Esophagus squamous epithelium (tissue), 5 donors: ENCODE results near the gene HS3ST2. TPM values are rescaled to one million over a fixed set of nuclear protein-coding genes. Genes with fewer than 3 reads are reported as not detected.

ENCODE experiments used
- DNase-seq: peaks from one replicate; lab custom pipeline; 2025; lab: John Stamatoyannopoulos, UW
- H3K27ac ChIP-seq, 4 donors: fragments of 200-600 bp; sonication (generic); one replicate each; pipeline ENCODE4 v1.5.1; 2016 to 2019; ENCODE audit warnings: mild to moderate bottlenecking in 1 of 4
- H3K27me3 ChIP-seq, 4 donors: fragments of 200-600 bp; sonication (generic); 1 replicate in 3 of 4; 2 replicates in 1 of 4; pipeline versions ENCODE4 v1.5.1 to v1.6.0; 2017 to 2021; ENCODE audit warnings: antibody characterized with exemption in 1 of 4
- H3K36me3 ChIP-seq, 3 donors: fragments of 200-600 bp; sonication (generic); one replicate each; pipeline ENCODE4 v1.5.1; 2016 to 2019
- H3K4me1 ChIP-seq, 3 donors: fragments of 200-600 bp; sonication (generic); one replicate each; pipeline ENCODE4 v1.5.1; 2017 to 2019
- H3K4me3 ChIP-seq, 4 donors: fragments of 200-600 bp; sonication (generic); 1 replicate in 3 of 4; 2 replicates in 1 of 4; pipeline ENCODE4 v1.5.1; 2016 to 2019; ENCODE audit warnings: mild to moderate bottlenecking in 2 of 4, moderate library complexity in 1 of 4
- H3K9me3 ChIP-seq, 3 donors: fragments of 200-600 bp; sonication (generic); one replicate each; pipeline ENCODE4 v1.5.1; 2016 to 2019
- POLR2A ChIP-seq, 4 donors: fragments of 450-650 bp; IDR thresholded peaks; one replicate each; pipeline ENCODE4 v1.6.1; 2017; ENCODE audit warnings: antibody characterized with exemption in 4 of 4, mild to moderate bottlenecking in 4 of 4, moderate library complexity in 3 of 4
- WGBS, 2 donors: methylation state at CpG; one replicate each; pipeline ENCODE4 v1.1.5; 2018; 5-methylcytosine and 5-hydroxymethylcytosine counted together
- intact Hi-C: fragments of 100-400 bp; cut with DNase I; formaldehyde crosslinking; loops from one replicate; pipeline ENCODE4 v1.15.0; 2022
- total RNA-seq, 4 donors: library from RNA; depleted of rRNA; stranded (reverse); fragments of >200 nt; gene quantifications; one replicate each; pipeline ENCODE4 v1.1.0, GENCODE V29; 2016
- TF ChIP-seq, protein P1 (sequence below), 6 experiments: fragments of 450-650 bp in 4 of 6; fragments of 200-600 bp in 2 of 6; sonication (generic) in 2 of 6; IDR thresholded peaks; one replicate each; pipeline ENCODE4 v1.5.1; 2016 to 2019; ENCODE audit warnings: antibody characterized with exemption in 6 of 6, mild to moderate bottlenecking in 4 of 6, moderate library complexity in 4 of 6
- donor health status: DM: yes; HTN: yes; CAD: no.

HS3ST2 gene
- total RNA-seq, 4 donors from 2014 or later, result 0.12 to 0.76 (median 0.30) TPM; not detected in 1

DNA sequence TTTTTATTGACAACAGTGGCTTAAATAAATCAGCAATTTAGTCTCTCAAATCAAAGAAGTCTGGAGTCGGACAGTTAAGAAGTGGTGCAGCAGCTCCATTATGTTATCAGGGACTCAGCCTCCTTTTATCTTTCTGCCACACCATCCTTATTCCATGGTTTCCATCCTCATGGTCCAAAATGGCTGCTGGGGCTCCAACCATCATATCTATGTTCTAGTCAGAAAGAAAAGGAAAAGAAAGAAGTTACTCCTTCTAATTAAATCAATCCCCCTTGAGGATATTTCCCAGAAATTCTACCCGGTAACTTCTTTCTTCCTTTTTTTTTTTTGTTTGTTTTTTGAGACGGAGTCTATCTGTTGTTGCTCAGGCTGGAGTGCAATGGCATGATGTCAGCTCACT, 109.5 kb downstream of the HS3ST2 start:
- Histone ChIP-seq H3K4me1 (no peaks in the 10 kb centered on the region), H3K27me3 (peaks cover 0 to 20% (median 0%) of the 10 kb centered on the region in 4 donors), H3K9me3 (no peaks in the 10 kb centered on the region), H3K4me3 (no peak overlapping the region), H3K36me3 (no peaks in the 10 kb centered on the region), H3K27ac (no peak overlapping the region)
- TF ChIP-seq, protein P1, sequence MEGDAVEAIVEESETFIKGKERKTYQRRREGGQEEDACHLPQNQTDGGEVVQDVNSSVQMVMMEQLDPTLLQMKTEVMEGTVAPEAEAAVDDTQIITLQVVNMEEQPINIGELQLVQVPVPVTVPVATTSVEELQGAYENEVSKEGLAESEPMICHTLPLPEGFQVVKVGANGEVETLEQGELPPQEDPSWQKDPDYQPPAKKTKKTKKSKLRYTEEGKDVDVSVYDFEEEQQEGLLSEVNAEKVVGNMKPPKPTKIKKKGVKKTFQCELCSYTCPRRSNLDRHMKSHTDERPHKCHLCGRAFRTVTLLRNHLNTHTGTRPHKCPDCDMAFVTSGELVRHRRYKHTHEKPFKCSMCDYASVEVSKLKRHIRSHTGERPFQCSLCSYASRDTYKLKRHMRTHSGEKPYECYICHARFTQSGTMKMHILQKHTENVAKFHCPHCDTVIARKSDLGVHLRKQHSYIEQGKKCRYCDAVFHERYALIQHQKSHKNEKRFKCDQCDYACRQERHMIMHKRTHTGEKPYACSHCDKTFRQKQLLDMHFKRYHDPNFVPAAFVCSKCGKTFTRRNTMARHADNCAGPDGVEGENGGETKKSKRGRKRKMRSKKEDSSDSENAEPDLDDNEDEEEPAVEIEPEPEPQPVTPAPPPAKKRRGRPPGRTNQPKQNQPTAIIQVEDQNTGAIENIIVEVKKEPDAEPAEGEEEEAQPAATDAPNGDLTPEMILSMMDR (IDR thresholded peaks at IDR 0.05), result no peak
- no peak for TF ChIP-seq POLR2A (IDR thresholded peaks at IDR 0.05)
- DNase-seq, result no peak
- intact Hi-C loops, result no loop called here
- WGBS, 2 donors, result 71 to 89% methylated on average over 3 of the region's 3 CpGs

DNA sequence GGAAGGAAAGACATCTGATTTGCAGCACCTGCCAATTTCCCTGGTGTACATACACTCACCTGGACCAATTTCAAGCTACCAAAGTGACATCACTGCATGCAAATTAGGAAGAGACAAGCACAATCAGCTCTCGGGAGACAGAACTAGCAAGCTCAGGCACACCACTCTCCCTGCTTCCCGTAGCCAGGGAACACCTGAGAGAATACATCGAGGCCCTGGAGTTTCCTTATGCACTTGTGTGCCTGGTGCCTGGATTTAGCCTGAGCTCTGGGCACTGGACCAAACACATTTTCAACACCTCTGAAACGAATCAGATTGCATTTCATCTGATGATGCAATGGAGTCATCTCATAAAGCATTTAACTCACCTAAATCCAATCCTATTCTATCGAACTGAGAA, 110.5 kb downstream of the HS3ST2 start:
- Histone ChIP-seq H3K36me3 (no peaks in the 10 kb centered on the region), H3K4me1 (no peaks in the 10 kb centered on the region), H3K27ac (no peak overlapping the region), H3K27me3 (peaks cover 0 to 25% (median 0%) of the 10 kb centered on the region in 4 donors), H3K9me3 (no peaks in the 10 kb centered on the region), H3K4me3 (no peak overlapping the region)
- DNase-seq, result no peak
- 34 to 36% methylated on average over 5 of the region's 5 CpGs for WGBS, 2 donors
- intact Hi-C loops, result no loop called here
- TF ChIP-seq, protein P1 (IDR thresholded peaks at IDR 0.05), result no peak
- TF ChIP-seq POLR2A (IDR thresholded peaks at IDR 0.05), result no peak

DNA sequence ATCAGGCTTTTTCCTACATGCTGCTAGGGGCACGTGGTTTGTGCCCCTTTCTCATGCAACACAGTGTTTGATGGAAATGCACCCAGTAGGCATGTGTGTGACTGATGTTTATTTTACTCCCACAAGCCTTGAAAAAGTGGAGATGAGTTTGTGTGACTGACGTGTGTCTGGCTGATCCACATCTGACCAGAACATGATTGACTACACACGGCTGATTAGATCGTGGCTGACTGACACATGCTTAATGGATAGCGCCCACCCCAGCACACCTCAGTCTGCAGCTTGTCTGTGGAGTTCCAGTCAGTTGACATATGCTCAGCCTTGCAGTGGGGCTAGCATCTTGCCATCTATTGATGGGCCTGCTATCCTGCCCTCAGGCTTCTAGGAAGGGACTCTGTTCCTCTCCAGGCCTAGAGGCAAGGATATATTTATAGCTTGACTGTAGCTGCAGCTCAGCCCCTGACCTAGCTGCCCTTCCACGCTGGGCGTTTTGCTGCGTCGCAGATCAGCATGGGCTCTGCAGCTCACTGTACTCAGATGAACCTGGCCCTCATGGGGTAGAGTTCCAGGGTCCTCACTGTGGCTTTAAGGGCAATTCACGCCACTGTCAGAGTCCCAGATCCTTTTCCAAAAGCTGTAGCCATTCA, 112.3 kb downstream of the HS3ST2 start:
- peaks cover 0 to 32% (median 0%) of the 10 kb centered on the region in 4 donors for H3K27me3 ChIP-seq
- H3K9me3 ChIP-seq, result no peaks in the 10 kb centered on the region
- no peaks in the 10 kb centered on the region for H3K36me3 ChIP-seq
- H3K4me3 ChIP-seq, result no peak overlapping the region
- TF ChIP-seq, protein P1 (IDR thresholded peaks at IDR 0.05), result no peak
- no peak for TF ChIP-seq POLR2A (IDR thresholded peaks at IDR 0.05)
- WGBS, 2 donors, result 68 to 76% methylated on average over 2 to 6 of the region's 10 CpGs
- intact Hi-C loops, result no loop called here
- H3K4me1 ChIP-seq, result no peaks in the 10 kb centered on the region
- no peak for DNase-seq
- no peak overlapping the region for H3K27ac ChIP-seq

DNA sequence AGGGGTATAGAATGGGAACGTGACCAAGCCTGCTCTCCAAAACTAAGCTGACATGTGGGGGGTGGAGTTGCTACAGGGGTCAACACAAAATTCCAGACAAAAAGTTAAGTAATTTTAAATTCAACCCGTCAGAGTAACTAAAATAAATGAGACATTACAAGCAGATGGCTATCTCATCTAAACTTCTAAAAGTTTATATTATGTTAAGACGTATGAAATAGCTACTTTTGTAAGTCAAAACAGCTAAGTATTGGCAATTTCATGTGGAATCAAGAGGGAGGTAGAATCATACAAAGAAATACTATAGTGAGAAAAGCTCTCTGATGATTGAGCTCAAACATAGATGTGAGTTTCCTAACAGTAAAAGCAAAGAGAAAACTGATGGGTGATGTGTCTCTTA, 113.3 kb downstream of the HS3ST2 start:
- Histone ChIP-seq H3K36me3 (no peaks in the 10 kb centered on the region), H3K27me3 (peaks cover 0 to 35% (median 0%) of the 10 kb centered on the region in 4 donors), H3K4me3 (no peak overlapping the region), H3K9me3 (no peaks in the 10 kb centered on the region), H3K27ac (no peak overlapping the region), H3K4me1 (no peaks in the 10 kb centered on the region)
- intact Hi-C loops, result no loop called here
- no peak for DNase-seq
- 38 to 46% methylated on average over 3 of the region's 3 CpGs for WGBS, 2 donors
- TF ChIP-seq POLR2A (IDR thresholded peaks at IDR 0.05), result no peak
- TF ChIP-seq, protein P1 (IDR thresholded peaks at IDR 0.05), result no peak

DNA sequence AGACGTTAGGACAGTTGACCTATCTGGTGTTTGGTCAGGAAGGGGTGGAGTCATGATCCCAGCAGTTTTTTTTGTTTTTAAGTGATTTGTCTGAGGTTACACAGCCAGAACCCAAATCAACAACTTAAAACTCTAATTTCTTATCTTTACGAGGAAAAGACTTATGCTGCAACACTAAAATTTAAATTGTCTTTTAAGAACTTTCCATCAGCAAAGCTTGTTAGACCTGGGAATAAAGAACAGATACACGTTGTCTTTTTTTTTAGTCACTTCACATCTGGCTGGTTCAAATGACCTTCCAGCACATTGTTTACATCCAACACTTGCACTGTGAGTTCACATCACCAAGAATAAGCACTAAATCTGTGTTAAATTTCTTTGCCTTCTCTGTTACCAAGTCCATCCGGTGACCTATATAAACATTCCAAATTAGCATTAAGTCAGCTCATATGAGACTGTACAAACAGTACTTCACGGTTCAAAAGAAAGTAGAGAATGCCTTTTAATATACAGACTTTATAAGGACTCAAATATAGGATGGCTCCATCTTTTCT, 115.0 kb downstream of the HS3ST2 start:
- Histone ChIP-seq H3K9me3 (no peaks in the 10 kb centered on the region), H3K4me1 (no peaks in the 10 kb centered on the region), H3K36me3 (no peaks in the 10 kb centered on the region), H3K4me3 (no peak overlapping the region), H3K27ac (no peak overlapping the region), H3K27me3 (peaks cover 0 to 39% (median 0%) of the 10 kb centered on the region in 4 donors)
- intact Hi-C loops, result no loop called here
- 25 to 26% methylated on average over 5 of the region's 5 CpGs for WGBS, 2 donors
- DNase-seq, result no peak
- TF ChIP-seq POLR2A (IDR thresholded peaks at IDR 0.05), result no peak
- TF ChIP-seq, protein P1 (IDR thresholded peaks at IDR 0.05), result no peak
